Measurements from ENCODE around the gene PTPRT. TPM values are rescaled to one million over a fixed set of nuclear protein-coding genes. Genes with fewer than 3 reads are reported as not detected.

PTPRT gene
- total RNA-seq, 1 experiment from 2014 or later: not detected

DNA sequence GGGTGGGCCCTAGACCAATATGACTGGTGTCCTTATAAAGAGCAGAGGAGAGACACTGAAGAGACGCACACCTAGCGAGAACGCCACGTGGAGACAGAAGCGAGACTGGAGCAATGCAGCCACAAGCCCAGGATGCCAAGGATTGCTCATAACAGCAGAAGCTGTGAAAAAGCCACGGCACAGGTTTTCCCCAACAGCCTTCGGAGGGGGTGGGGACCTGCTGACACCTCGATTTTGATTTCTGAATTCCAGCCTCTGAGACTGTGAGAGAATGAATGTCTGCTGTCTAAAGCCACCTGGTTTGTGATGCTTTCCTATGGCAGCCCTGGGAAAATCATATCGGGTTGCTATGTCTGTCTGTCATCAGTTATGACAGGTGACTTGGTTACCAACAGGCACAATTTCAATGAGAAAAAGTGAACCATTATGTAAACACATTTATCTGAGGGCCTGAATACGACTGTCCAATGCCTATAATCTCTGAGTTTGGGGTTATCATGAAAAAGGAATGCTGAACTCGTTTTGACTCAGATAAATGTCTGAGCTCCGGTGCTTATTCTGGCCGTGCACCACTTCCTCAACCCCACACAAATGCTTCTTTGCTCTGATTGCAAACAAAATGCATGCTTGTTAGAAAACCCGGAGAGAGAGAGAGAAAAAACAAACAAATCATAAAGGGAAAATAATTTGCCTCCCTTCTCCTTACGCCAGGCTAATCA, 769.7 kb downstream of the PTPRT start:
- H3K36me3 ChIP-seq (ENCODE audit: control insufficient read depth, insufficient read depth, low read length): no peaks in the 10 kb centered on the region
- H3K4me1 ChIP-seq (ENCODE audit: control insufficient read depth, insufficient read depth, low read length): no peaks in the 10 kb centered on the region
- intact Hi-C loops (cut with micrococcal nuclease; ENCODE audit: unreplicated experiment): no loop called here
- in situ Hi-C loops (cut with HindIII; ENCODE audit: low pct_unique_long_range_greater_than_20kb, low sequenced_read_pairs): no loop called here
- no peaks in the 10 kb centered on the region for H3K27me3 ChIP-seq (ENCODE audit: control insufficient read depth, insufficient read depth, low read length)
- H3K4me3 ChIP-seq (ENCODE audit: low read depth in 2 of 2, low read length in 2 of 2): no peak overlapping the region
- BruUV-seq (replicated peaks): no TSS peak
- ChIA-PET POLR2A (no interaction called here), CTCF (no interaction called here)
- DNase-seq (ENCODE audit: low read depth, low spot score) (no peak), ATAC-seq (no peak)
- TF ChIP-seq POLR2AphosphoS5 (IDR thresholded peaks at IDR 0.05; ENCODE audit: low read depth, low read length): no peak
- no peak for TF ChIP-seq TCF7L2 (IDR thresholded peaks at IDR 0.05; ENCODE audit: low read depth, low read length)
- TF ChIP-seq, protein P1, sequence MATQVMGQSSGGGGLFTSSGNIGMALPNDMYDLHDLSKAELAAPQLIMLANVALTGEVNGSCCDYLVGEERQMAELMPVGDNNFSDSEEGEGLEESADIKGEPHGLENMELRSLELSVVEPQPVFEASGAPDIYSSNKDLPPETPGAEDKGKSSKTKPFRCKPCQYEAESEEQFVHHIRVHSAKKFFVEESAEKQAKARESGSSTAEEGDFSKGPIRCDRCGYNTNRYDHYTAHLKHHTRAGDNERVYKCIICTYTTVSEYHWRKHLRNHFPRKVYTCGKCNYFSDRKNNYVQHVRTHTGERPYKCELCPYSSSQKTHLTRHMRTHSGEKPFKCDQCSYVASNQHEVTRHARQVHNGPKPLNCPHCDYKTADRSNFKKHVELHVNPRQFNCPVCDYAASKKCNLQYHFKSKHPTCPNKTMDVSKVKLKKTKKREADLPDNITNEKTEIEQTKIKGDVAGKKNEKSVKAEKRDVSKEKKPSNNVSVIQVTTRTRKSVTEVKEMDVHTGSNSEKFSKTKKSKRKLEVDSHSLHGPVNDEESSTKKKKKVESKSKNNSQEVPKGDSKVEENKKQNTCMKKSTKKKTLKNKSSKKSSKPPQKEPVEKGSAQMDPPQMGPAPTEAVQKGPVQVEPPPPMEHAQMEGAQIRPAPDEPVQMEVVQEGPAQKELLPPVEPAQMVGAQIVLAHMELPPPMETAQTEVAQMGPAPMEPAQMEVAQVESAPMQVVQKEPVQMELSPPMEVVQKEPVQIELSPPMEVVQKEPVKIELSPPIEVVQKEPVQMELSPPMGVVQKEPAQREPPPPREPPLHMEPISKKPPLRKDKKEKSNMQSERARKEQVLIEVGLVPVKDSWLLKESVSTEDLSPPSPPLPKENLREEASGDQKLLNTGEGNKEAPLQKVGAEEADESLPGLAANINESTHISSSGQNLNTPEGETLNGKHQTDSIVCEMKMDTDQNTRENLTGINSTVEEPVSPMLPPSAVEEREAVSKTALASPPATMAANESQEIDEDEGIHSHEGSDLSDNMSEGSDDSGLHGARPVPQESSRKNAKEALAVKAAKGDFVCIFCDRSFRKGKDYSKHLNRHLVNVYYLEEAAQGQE (IDR thresholded peaks at IDR 0.05; ENCODE audit: insufficient read depth in 1 of 2, low read depth in 2 of 2, low read length in 1 of 2): no peak
- TF ChIP-seq, protein P2, sequence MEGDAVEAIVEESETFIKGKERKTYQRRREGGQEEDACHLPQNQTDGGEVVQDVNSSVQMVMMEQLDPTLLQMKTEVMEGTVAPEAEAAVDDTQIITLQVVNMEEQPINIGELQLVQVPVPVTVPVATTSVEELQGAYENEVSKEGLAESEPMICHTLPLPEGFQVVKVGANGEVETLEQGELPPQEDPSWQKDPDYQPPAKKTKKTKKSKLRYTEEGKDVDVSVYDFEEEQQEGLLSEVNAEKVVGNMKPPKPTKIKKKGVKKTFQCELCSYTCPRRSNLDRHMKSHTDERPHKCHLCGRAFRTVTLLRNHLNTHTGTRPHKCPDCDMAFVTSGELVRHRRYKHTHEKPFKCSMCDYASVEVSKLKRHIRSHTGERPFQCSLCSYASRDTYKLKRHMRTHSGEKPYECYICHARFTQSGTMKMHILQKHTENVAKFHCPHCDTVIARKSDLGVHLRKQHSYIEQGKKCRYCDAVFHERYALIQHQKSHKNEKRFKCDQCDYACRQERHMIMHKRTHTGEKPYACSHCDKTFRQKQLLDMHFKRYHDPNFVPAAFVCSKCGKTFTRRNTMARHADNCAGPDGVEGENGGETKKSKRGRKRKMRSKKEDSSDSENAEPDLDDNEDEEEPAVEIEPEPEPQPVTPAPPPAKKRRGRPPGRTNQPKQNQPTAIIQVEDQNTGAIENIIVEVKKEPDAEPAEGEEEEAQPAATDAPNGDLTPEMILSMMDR (IDR thresholded peaks at IDR 0.05): no peak
- TF ChIP-seq SIN3A (IDR thresholded peaks at IDR 0.05; ENCODE audit: borderline replicate concordance, insufficient read depth, low read depth, low read length): no peak
- H3K27ac ChIP-seq (ENCODE audit: low read length): no peak overlapping the region
- no peaks in the 10 kb centered on the region for H3K9me3 ChIP-seq (ENCODE audit: control insufficient read depth, insufficient read depth, low read depth, low read length)

DNA sequence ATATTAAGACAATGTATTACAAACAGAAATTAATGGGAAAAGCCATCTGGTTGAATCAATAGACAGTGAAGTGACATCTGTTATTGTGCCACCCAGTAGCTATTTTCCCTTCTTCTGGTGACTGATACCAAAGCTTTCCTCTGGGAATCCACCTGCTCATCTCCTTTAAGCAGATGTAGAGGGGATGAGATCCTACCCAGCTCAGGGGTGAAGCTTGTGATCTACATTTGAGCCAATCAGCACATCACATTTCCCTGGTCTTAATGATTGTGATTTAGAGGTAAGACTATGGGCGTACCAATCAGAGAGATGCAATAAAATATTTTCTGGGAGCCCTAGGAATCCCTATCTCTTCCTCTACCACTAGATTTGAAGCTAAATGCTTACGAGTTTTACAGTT, 782.9 kb downstream of the PTPRT start:
- no peak for DNase-seq (ENCODE audit: low read depth, low spot score)
- H3K36me3 ChIP-seq (ENCODE audit: control insufficient read depth, insufficient read depth, low read length): no peaks in the 10 kb centered on the region
- H3K27me3 ChIP-seq (ENCODE audit: control insufficient read depth, insufficient read depth, low read length): no peaks in the 10 kb centered on the region
- no peaks in the 10 kb centered on the region for H3K4me1 ChIP-seq (ENCODE audit: control insufficient read depth, insufficient read depth, low read length)
- TF ChIP-seq TCF7L2 (IDR thresholded peaks at IDR 0.05; ENCODE audit: low read depth, low read length): no peak
- TF ChIP-seq SIN3A (IDR thresholded peaks at IDR 0.05; ENCODE audit: borderline replicate concordance, insufficient read depth, low read depth, low read length): no peak
- TF ChIP-seq POLR2AphosphoS5 (IDR thresholded peaks at IDR 0.05; ENCODE audit: low read depth, low read length): no peak
- TF ChIP-seq, protein P1 (IDR thresholded peaks at IDR 0.05; ENCODE audit: insufficient read depth in 1 of 2, low read depth in 2 of 2, low read length in 1 of 2): no peak
- TF ChIP-seq, protein P2 (IDR thresholded peaks at IDR 0.05): no peak
- in situ Hi-C loops (cut with HindIII; ENCODE audit: low pct_unique_long_range_greater_than_20kb, low sequenced_read_pairs): no loop called here
- H3K27ac ChIP-seq (ENCODE audit: low read length): no peak overlapping the region
- no peak for ATAC-seq
- no peaks in the 10 kb centered on the region for H3K9me3 ChIP-seq (ENCODE audit: control insufficient read depth, insufficient read depth, low read depth, low read length)
- ChIA-PET POLR2A (no interaction called here), CTCF (no interaction called here)
- no peak overlapping the region for H3K4me3 ChIP-seq (ENCODE audit: low read depth in 2 of 2, low read length in 2 of 2)
- intact Hi-C loops (cut with micrococcal nuclease; ENCODE audit: unreplicated experiment): no loop called here
- no TSS peak for BruUV-seq (replicated peaks)

Measured in Panc1 (cell line).